ENCODE measurements around the gene TBC1D22A. TPM values are rescaled to one million over a fixed set of nuclear protein-coding genes. Genes with fewer than 3 reads are reported as not detected.

Gene TBC1D22A
- total and polyA plus RNA-seq, 9 of the 15 experiments (the other 6 are each of a cell fraction or from before 2014, with no cell fraction given), result 0.20 to 11.5 (median 5.2) TPM

- Histone ChIP-seq H3K36me3 (ENCODE audit: control insufficient read depth, insufficient read depth, low read length) (no peaks in the 10 kb centered on the region), H3K27ac (ENCODE audit: extremely low read depth, low read depth, low read length) (no peak overlapping the region), H3K4me3 (no peak overlapping the region), H3K79me2 (ENCODE audit: control insufficient read depth, insufficient read depth, low read length) (no peaks in the 10 kb centered on the region), H3K27me3 (ENCODE audit: control insufficient read depth in 2 of 2, insufficient read depth in 2 of 2, low read length in 2 of 2) (no peaks in the 10 kb centered on the region), H3K9me1 (ENCODE audit: control insufficient read depth, insufficient read depth, low read length) (no peaks in the 10 kb centered on the region), H4K20me1 (replicated peaks; ENCODE audit: control insufficient read depth, insufficient read depth, low read length) (0 out of 2 replicates have a peak, but pooled peaks cover 4% of the 10 kb centered on the region), H3K9me3 (replicated peaks; ENCODE audit: control insufficient read depth, insufficient read depth, low read depth, low read length) (no peaks in the 10 kb centered on the region), H3K4me1 (replicated peaks in 1 of 2; ENCODE audit: control insufficient read depth in 2 of 2, insufficient read depth in 2 of 2, low read length in 2 of 2) (no peaks in the 10 kb centered on the region), H3K9ac (ENCODE audit: insufficient read depth in 1 of 2, low read depth in 2 of 2, low read length in 2 of 2) (no peak overlapping the region; a peak in 1 of 4 replicates), H2AFZ (ENCODE audit: low read depth, low read length) (no peak overlapping the region), H3K4me2 (ENCODE audit: insufficient read depth, low read length) (no peak overlapping the region)
- WGBS (ENCODE audit: insufficient coverage, low coverage, missing lambda C conversion rate), result 73% methylated on average over 9 of the region's 11 CpGs
- DNase-seq (ENCODE audit: extremely low read depth in 1 of 4, low spot score in 3 of 4) (no peak), FAIRE-seq (no peak), ATAC-seq (no peak)
- POLR2A ChIA-PET, result interaction anchor here (0.8 to 1.2 kb wide), 2 partner anchors 10 to 24 kb away, joined by 3 read pairs; no protein-coding TSS in a partner anchor
- intact Hi-C loops (cut with micrococcal nuclease), result no loop called here
- no TSS peak for BruUV-seq (replicated peaks)
- in situ Hi-C loops (cut with MboI), result no loop called here
- CTCF ChIA-PET (ENCODE audit: low intra/inter-chr PET ratio), result no interaction called here
- TF ChIP-seq HMGN3 (IDR thresholded peaks at IDR 0.05; ENCODE audit: borderline replicate concordance, extremely low read depth, insufficient read length, low read depth, low read length), result no peak
- no peak for TF ChIP-seq ZKSCAN3 (CRISPR knock-in tag; IDR thresholded peaks at IDR 0.05)
- no peak for TF ChIP-seq CCNT2 (IDR thresholded peaks at IDR 0.05; ENCODE audit: borderline replicate concordance, extremely low read depth, insufficient read length, low read depth, low read length)
- TF ChIP-seq TCF7L2 (IDR thresholded peaks at IDR 0.05; ENCODE audit: low read depth, low read length), result no peak
- TF ChIP-seq ZNF551 (CRISPR knock-in tag; IDR thresholded peaks at IDR 0.05), result no peak
- TF ChIP-seq ZBTB11 (CRISPR knock-in tag; IDR thresholded peaks at IDR 0.05), result no peak
- no peak for TF ChIP-seq ETV1 (tag; conservative IDR thresholded peaks at IDR 0.05; ENCODE audit: low read depth)
- TF ChIP-seq ZNF764 (CRISPR knock-in tag; IDR thresholded peaks at IDR 0.05; ENCODE audit: low read depth), result no peak
- TF ChIP-seq CEBPZ (IDR thresholded peaks at IDR 0.05; ENCODE audit: borderline replicate concordance, low read depth, low read length), result no peak
Observed at GRCh38 chr22:46844606-46845210, 82.3 kb downstream of the TBC1D22A start.

All from K562 (cell line).